Stimulated activated CD4-positive, alpha-beta T cell treated with anti-CD3 and anti-CD28 coated beads, Interleukin-15, amount 100 ng/mL, for 48 hours (primary cell): ENCODE data around the gene PARD3.
"Not testable (repeated sequence)": the region's sequence is repeated elsewhere in the genome, so short reads cannot be mapped to it uniquely, and the experiment has no call there.

Experiments used
- DNase-seq, 2 donors: peaks; one replicate each; pipeline ENCODE4 v3.0.0-alpha.2; 2020; ENCODE audit warnings: low read depth in 2 of 2

PARD3 gene

DNA sequence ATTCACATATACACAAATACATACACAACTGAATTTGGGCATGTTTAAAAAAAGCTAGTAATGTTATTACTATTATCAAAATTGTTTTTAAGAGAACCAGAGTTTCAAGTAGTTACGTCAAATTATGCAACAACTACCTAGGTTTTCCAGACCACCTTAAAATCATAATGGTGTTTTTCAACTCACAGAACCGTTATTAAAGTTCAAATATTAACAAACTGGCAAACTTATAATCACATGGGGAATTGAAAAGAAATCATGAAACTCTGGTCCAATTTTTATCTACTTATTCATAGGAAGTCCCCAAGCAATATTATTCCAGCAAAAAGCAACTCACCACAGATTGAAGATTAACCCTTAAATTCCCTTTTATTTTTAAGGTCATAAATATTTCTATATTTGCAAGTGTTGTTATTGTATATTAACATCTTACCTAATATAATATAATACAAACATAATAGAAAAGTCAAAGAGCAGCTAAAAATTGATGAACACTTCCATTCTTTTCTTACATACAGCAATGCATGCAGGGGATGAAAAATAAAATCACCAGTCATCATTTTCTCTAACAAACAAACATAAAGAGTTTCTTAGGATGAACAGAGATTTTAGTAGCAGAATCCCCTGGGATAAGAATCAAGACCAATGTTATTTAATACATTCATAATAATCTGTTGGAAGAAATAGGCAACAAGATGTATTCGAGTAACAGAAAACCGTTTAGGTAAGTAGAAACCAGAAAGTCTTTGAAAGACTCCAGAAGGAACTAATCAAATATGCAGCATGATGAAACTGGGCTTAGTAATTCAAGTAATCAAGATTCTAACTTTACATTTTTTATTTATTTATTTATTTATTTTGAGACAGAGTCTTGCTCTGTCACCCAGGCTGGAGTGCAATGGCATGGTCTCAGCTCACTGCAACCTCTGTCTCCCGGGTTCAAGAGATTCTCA lies 391.1 kb downstream of the PARD3 start:
- no peak for DNase-seq

DNA sequence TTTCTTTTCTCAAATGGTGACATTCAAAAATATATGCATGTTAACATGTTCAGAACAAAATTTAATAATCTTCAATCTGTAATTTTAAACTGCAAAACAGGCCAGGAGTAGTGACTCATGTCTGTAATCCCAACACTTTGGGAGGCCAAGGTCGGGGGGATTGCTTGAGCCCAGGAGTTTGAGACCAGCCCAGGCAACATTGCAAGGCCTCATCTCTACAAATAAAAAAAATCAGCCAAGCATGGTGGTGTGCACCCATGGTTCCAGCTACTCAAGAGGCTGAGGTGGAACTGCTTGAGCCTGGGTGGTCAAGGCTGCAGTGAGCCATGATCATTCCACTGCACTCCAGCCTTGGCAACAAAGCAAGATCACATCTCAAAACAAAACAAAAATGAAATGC lies 394.3 kb downstream of the PARD3 start:
- no peak for DNase-seq

DNA sequence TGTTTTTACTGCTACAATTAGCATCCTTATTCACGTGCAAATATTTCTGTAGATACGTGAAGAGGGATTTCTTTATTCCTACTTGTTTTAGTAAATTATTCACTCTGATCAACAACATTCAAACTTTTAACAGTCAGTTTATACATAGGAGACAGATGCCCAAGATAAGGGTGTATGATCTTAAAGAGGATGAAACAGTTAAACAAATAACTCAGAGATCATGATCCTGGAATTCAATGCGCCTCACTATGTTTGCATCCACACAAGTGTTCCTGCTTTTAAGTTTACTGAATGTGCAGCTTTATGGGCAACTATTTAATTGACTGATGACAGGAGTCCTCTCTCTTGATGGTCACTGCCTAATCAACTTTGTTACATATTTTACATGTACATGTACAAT lies 394.8 kb downstream of the PARD3 start:
- no peak for DNase-seq

DNA sequence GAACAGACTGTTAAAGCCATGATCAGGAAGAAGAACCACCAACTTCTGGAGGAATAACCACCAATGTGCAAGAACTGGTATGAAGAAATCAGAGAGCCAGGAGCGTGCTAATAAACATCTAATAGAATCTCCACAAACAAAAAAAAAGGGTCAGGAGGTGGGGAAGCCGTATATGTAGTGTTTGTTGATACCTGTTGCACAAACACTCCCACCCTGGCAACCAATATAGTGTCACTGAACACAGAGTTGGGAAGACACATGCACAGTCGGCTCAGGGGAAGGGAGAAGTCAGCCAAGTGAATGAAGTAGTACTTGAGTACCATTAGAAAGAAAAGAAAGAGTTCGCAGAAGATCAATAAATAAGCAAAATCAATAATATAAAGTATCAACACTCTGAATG lies 400.1 kb downstream of the PARD3 start:
- no peak for DNase-seq

DNA sequence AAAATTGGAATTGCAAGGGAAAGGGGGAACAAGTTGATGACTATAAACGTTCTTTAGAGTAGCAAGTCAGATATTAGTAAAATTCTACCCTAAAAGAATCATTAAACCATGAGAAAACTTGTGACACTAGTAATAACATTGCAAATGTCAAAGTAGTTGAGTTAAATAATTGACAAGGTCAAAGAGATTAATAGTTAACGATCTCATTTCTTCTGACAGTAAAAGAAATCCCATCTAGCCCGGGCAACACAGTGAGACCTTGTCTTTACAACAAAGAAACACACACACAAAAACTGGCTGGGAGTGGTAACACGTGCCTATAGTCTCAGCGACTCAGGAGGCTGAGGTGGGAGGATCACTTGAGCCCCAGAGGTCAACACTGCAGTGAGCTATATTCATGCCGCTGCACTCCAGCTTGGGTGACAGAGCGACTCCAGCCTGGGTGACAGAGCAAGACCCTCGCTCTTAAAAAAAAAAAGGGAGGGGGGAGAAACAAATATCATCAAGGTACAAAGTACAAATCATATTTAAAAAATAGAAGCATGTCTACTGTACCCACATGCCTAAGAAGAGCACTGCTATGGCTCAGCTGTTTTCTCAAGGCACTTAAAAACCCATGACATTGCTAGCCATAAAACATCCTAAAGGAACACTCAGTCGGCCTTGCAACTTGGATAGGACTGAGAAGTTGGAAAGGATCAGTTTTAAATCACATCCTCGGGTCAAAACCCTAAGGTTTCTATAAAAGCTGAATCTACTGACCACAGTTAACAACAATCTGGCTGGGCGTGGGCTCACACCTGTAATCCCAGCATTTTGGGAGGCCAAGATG lies 401.1 kb downstream of the PARD3 start:
- DNase-seq, result no peak

DNA sequence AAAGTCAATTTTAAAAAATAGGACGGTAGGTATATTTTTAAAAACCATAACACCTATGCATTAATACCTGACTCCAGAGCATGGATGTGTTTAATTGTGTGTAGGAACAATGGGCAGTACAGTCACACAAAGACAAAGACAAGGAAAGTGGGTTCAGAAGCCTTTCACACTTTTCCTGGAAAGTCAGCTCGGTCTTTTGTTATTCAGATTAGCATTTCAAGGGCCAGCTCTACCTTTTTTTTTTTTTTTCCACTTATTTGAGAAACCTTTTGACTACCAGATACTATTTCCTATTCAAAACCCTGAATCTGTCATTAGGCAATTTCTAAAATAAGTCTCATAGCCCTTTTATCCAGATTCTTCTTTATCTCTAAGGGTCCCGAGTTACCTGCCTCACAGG lies 401.9 kb downstream of the PARD3 start:
- no peak for DNase-seq

DNA sequence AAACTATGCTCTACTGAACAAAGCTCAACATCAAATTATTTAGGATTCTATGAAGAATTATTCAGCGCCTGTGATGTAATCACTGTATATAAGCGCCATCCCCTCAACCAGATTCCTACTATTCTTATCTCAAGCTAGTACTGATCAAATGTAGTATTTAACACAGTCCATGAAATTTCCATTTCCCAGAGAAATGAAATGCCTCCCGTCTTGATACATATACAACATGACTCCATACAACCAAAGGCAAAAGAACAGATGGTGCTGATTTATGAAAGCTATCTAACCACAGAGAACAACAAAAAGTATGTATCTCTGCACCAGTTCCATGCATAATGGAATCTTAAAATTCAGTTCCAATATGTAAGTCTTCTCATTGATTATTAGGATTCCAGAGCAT lies 406.1 kb downstream of the PARD3 start:
- DNase-seq, result no peak

DNA sequence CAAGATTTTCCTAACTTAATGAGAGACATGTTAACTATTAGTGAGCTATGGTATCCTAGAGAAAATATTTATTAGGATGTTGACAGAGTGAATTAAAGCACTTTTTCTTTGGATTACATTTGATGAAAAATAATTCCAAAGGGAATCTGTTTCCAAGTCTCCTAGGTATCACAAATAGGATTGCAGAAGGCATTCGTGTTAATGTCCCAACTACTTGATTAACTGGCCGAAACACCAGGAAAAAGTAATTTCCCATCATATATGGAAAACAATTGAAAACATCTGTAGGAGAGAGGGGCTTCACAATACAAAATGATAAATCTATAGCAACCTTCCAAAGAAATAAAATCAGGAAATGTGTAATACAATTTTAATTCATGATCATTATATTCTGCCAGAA lies 406.7 kb downstream of the PARD3 start:
- DNase-seq, result no peak

DNA sequence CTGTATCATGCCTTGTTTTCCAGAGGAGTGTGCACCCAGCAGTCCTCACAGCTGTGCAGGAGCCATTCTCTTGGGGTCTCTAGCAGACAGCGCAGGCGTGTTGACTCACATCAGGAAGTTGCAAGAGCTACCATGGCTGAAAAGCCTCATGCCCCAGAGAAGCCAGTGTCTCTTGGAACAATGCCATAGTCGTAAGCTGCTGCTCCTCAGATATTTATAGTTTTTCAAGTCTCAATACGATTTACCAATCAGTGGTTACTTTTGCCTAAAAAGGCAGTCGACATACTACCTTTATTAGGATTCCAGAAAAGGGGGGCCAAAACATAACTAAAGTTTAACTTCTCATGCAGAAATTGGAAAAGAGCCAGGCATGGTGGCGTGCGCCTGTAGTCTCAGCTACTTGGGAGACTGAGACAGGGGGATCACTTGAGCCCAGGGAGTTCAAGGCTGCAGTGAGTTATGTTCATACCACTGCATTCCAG lies 407.7 kb downstream of the PARD3 start:
- no peak for DNase-seq

DNA sequence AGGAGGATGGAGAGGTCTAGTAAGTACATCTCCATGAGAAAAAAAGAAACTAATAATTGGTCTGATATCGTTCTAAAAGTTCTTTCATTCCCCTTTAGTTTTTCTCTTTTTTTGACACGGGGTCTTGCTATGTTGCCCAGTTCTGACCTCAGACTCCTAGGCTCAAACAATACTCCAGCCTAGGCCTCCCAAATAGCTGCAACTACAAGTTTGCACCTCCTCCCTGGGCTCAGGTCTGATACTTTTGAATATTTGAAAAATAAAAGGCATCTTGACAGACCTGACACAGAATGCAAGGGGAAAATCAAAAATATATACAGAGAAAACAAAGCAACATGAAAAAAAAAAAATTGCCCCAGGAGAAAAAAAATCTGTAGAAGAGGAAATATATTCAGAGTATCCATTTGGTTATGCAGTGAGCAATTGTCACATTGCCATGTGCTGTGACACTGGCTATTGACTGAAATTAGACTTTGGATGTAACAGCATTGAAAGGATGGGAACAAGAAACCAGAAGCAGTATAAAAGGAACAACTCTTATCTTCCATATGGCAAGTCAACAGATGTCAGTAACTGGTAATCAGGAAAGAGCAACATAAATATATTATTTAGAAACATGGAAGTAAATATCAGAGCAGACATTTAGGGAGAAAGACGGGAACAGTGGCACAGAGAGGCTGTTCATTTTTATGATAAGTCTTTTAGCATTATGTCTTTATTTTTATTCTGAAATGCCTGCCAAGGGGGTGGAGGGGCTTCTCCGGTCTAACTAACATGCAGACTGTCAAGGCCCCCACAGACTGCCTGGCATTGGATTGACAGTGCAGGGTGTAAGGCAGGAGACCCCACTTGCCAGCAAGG lies 408.4 kb downstream of the PARD3 start:
- DNase-seq, result no peak

DNA sequence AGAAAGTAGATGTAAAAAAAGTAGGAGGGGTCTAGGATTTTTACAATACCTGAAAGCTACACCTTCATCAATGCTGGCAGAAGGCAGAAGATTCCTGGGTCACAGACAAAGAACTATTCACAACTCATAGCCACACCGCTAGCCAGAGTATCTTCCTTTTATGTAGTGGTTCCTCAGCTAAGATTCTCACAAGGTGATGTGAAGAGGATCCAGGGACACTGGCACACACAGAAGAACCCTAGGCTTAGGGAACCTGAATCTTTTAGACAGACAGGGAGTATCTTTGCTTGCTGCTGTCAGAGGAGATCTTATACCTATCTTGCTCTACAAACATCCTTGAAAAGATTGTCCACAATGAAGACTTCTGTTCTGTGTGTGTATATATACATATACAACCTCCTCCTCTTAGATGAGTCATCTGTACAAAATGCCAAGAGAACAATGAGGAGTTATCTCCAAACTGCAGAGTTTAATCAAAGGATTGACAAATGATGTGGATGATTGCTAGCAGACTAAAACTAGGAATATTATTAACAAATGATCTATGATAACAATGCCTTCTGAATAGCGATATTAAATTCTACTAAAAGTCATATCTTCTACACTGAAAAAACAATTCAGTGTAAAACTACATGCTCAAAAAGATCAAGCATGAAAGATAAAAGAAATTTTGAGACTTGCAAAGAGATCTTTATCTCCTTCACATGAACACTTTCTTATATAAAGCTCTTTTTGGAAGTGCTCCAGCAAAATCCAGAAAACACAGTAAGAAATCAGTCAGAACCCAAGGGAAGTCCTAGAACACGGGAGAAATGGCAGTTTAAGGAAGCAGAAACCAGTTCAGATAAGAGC lies 409.3 kb downstream of the PARD3 start:
- no peak for DNase-seq

DNA sequence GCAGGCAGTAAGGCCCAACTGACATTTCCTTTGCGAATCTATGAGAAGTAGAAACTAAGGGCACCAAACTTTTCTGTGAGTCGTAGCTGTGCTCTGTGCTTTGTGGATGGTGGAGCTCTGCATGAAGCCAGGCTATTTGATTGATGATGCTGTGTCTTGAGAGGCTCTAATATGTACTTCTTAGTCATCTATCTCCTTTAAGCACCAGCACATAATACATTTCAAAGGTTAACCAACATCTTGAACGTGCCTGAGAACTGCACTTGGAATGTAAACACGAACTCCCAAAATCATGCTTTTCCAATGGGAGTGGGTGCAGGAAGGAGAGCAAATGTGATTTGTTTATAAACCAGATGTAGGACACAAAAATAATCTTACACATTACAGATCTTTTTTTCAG lies 411.6 kb downstream of the PARD3 start:
- no peak for DNase-seq

DNA sequence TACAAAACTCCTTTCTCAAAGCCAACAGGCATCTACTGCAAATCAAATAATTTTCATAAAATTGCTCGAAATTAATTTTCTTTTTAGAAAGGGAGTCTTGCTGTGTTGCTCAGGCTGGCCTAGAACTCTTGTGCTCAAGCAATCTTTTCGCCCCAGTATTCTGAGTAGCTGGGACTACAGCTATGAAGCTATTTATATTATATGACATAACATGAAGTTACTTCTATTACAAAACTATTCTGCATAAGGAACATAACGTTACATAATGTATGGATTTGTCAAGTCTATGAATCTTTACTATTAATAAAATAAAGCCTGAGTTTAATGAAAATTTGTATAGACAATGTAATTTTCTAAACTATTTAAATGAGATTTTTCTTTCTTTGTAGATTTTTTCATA lies 415.0 kb downstream of the PARD3 start:
- no peak for DNase-seq

DNA sequence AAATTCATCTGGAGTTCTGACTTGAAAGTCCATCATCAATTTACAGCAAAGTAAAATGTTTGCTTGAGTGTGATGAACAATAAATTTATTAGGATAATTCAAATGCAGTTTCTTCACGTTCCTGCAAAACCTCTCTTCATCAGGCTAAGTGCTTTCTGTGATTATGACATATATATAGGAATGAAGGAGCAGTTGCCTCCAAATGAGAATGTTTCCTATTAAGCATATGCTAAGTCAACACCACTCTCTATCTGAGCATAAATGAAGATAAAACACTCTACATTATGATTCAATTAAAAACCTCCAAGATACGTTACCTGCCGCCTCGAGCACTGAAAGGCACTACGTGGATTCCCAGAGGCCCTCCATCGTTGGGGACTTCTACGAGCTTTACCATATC lies 416.1 kb downstream of the PARD3 start:
- DNase-seq, result no peak

DNA sequence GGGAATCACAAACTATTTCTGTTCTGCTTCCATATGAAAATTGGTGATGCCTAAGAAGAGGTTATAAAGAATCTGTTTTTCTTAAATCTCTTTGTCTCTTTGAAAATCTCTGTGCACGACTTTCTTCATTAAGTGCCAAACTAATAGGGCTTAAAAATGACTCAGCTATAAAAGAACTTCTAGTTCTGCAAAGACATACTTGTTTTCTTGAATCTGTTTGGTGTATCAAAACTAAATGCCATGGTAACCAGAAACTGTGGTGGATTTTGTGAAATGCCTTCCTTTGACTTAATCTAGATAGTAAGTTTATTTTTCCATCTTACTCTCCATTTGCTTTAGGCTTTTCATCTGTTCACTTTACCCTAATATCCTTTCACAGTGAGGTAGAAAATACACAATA lies 417.8 kb downstream of the PARD3 start:
- no peak for DNase-seq

DNA sequence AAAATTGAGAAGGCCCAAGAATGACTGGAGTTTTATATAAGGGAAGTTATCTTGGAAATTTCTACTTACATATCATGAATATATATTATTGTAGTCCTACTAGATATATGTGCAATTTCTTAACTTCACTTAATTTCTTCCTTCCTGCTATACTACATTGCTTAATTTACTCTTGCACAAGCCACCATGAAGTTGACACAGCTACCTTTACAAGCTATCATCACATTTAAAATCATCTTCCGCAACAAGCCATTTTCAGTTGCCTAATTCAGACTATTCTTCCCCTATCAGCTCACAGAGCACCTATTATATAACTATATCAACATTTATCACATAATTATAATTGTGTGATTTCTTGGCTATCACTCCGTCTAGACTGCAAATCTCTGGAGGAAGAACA lies 418.4 kb downstream of the PARD3 start:
- no peak for DNase-seq

DNA sequence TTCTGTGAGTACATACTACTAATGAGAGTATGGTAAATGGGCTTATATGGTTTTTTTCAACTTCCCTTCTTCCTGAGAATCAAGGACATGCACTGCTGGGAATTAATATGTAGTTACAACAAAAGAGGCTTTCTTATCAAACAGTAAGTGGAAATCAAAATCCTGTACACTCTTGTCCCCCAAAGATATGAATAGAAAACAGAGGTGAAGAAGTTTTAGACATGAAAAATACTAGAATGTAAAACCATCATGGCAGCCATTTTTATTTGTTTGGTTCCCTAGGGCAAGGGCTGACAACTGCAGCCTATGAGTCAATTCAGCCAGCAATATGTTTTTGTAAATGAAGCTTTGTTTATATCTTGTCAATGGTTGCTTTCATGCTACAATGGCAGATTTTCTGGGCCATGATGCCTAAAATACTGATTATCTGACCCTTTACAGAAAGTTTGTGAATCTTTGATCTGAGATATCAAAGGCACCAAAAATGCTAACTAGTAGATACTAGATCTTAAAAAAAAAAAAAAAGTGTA lies 422.4 kb downstream of the PARD3 start:
- DNase-seq, result no peak

DNA sequence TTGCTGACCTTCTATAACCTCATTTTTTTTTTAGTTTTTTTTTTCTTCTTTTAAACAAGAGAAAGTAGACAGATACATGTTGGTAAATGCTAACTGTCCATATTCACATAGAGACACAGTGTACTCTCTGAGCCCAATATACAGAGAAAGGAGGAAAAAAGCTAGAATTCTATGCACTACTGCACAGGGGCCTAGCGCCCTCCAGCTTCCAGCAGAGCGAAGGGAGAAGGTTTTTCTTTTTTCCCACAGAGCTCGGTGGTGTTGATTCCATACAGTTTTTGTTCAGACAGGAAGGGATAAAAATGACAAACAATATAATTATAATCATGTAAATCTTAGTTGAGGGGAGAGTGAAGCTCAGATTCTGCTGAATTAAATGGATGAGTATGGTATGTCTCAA lies 423.9 kb downstream of the PARD3 start:
- not testable (repeated sequence) for DNase-seq

DNA sequence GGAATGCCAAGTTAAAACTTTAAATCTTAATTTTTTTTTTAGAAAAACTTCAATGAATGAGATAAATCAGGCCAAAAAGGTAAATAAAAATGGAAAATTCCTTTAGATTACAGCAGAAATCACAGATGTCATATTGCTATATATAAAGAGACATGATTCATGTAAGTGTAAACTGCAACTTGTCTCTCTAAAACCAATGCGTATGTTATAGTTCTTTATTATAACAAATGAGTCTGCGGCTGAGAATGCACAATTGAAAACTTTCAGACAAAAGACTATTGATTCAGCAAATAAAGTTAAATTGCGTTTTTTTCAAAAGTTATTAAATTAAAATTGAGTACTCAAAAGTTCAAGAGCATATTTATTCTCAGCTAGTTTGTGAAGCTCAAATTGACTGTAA lies 425.3 kb downstream of the PARD3 start:
- no peak for DNase-seq

DNA sequence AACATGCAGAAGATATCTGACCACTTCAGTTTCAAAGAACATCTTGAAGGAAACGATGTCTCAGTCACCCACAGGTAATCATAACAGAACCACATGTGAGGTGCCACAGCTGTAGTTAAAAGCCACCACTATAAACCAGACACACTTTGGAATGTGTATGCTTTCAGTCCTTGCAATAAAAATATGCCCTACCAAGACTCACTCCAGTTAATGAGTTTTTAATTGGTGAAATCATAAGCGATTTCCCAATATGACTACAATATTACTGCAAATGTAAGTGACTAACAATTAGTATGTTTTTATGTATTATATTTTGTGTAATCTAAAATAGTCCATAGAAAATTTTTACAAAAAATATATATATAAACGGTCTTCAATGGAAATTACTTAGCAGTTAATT lies 428.2 kb downstream of the PARD3 start:
- no peak for DNase-seq

DNA sequence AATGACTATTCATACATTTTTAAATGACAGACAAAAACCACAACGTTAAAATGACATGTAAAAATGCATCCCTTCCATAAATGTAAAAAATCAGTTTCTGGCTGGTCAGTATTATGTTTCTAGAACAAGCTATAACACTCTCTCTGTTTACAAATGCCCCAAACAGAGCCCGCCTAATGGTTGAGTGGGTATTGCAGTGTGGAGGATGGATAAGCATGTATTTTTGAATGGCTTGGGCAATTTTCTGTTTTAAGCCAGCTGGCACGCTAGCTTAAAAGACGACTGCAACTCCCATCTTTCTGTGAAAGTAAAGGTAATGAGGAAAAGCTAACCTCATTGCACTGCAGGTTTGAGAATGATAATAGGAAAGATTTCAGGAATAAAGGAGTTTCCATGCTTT lies 430.7 kb downstream of the PARD3 start:
- no peak for DNase-seq
